K562 (cell line): ENCODE results near the gene SIGLEC7. TPM values are rescaled to one million over a fixed set of nuclear protein-coding genes. Genes with fewer than 3 reads are reported as not detected.

Experiments used
- ASH1L ChIP-seq: fragments of 450-650 bp; IDR thresholded peaks from 2 replicates; pipeline ENCODE4 v1.6.1; 2018; ENCODE audit warnings: borderline replicate concordance, mild to moderate bottlenecking, low read depth; ENCODE audit not compliant: partially characterized antibody
- CC2D1A ChIP-seq: fragments of 450-650 bp; IDR thresholded peaks from 2 replicates; pipeline ENCODE4 v1.6.1; 2017; ENCODE audit warnings: mild to moderate bottlenecking
- HDGF ChIP-seq: fragments of 450-650 bp; IDR thresholded peaks from 2 replicates; pipeline ENCODE4 v1.6.1; 2016
- RFX5 ChIP-seq: IDR thresholded peaks from 2 replicates; pipeline ENCODE4 v1.6.1; 2011; ENCODE audit warnings: low read depth, mild to moderate bottlenecking, improper control_type of control experiment, low read length
- TBP ChIP-seq: optimal IDR thresholded peaks from 2 replicates; pipeline ENCODE3; 2011; ENCODE audit warnings: low read depth, low read length, improper control_type of control experiment
- THRAP3 ChIP-seq: fragments of 450-650 bp; IDR thresholded peaks from 2 replicates; pipeline ENCODE4 v1.6.1; 2016; ENCODE audit warnings: mild to moderate bottlenecking, inconsistent platforms, borderline replicate concordance
- YY1 ChIP-seq, 3 experiments: IDR thresholded peaks; 2 replicates each; pipeline ENCODE4 v1.6.1; 2011; ENCODE audit warnings: low read length in 2 of 3, mild to moderate bottlenecking in 2 of 3, moderate library complexity in 2 of 3, borderline replicate concordance in 1 of 3, control low read depth in 1 of 3, low read depth in 1 of 3; ENCODE audit not compliant: insufficient read depth in 3 of 3, insufficient replicate concordance in 2 of 3, control insufficient read depth in 1 of 3, insufficient read length in 1 of 3; ENCODE audit errors: extremely low read depth in 1 of 3
- ZFP36 ChIP-seq: fragments of 150-350 bp; IDR thresholded peaks from 2 replicates; pipeline ENCODE4 v1.6.1; 2018; ENCODE audit warnings: low read length, low read depth; ENCODE audit not compliant: partially characterized antibody
- ZNF143 ChIP-seq: sonication (generic); formaldehyde crosslinking; IDR thresholded peaks from 2 replicates; pipeline ENCODE4 v1.9.0; 2022; ENCODE audit warnings: mild to moderate bottlenecking, missing genetic modification reagents
- polyA plus RNA-seq, 8 experiments: library from polyadenylated mRNA; depleted of rRNA in 4 of 8; stranded (reverse) in 5 of 8; unstranded in 3 of 8; fragments of >200 nt; fragmentation: Nextera tagmentation in 2 of 8; fragmentation: Illumina TruSeq in 1 of 8; extraction: Ambion mirVana in 2 of 8; extraction: Trizol in 1 of 8; gene quantifications; 2 replicates each; pipeline versions ENCODE4 v1.2.1 to v1.2.3, GENCODE V29; 2011 to 2014; ENCODE audit warnings: inconsistent platforms in 1 of 8, missing spikeins in 1 of 8
- total RNA-seq, 7 experiments: library from RNA; depleted of rRNA in 6 of 7; stranded (reverse); fragments of >200 nt in 6 of 7; fragmentation: Illumina TruSeq in 2 of 7; extraction: Trizol in 2 of 7; gene quantifications; 2 replicates each; pipeline versions ENCODE4 v1.2.1 to v1.2.3, GENCODE V29; 2011 to 2021; ENCODE audit warnings: low replicate concordance in 1 of 7
- TF ChIP-seq, protein P1 (sequence below): fragments of 200-600 bp; sonication (generic); IDR thresholded peaks from one replicate; pipeline ENCODE4 v1.6.1; 2012; ENCODE audit warnings: mild to moderate bottlenecking, low read depth, low read length, inconsistent platforms
- TF ChIP-seq, protein P2 (sequence below): sonication (generic); IDR thresholded peaks from 2 replicates; pipeline ENCODE4 v1.6.1; 2016
- TF ChIP-seq, protein P3 (sequence below): sonication (generic); formaldehyde crosslinking; IDR thresholded peaks from 2 replicates; pipeline ENCODE4 v1.8.1; 2023; ENCODE audit warnings: mild to moderate bottlenecking, missing genetic modification reagents

The SIGLEC7 gene
- total and polyA plus RNA-seq, 9 of the 15 experiments (the other 6 are each of a cell fraction or from before 2014, with no cell fraction given): 0.10 to 0.12 TPM; not detected in 7

DNA sequence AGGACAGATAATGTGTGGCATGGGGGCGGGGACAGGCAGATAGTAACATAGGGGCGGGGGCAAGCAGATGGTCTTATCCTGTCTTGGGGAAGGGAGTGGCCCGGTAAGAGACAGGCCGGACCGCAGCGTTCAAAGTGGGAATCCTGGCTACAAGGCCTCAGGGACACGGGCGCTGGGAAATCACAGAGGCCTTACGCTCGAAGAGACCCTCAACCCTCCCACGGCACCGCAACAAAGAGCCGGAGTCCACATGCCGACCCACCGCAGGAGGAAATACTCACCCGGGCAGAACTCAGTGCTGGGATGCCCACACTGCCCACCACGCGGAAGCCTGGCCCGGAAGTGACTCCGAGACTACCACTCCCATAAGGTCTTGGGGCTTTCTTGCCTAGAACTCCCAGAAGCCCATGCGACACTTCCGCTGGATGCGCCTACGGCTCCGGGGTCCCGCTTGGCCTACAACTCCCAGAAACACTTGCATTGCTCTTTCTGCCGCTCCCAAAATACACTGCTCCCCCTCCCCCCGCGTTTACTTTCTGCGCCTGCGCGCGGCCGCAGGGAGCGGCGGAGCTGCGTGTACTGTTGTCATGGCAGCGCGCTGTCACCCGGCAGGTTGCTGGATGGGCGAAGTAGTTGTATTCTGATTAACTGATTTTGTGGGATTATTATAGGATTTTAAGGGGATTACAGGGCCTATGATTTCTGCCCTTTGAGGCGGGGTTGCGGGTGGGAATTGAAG lies 33.9 kb upstream of the SIGLEC7 start, which contains the start of gene CTU1 (continued):
- TF ChIP-seq, protein P1, sequence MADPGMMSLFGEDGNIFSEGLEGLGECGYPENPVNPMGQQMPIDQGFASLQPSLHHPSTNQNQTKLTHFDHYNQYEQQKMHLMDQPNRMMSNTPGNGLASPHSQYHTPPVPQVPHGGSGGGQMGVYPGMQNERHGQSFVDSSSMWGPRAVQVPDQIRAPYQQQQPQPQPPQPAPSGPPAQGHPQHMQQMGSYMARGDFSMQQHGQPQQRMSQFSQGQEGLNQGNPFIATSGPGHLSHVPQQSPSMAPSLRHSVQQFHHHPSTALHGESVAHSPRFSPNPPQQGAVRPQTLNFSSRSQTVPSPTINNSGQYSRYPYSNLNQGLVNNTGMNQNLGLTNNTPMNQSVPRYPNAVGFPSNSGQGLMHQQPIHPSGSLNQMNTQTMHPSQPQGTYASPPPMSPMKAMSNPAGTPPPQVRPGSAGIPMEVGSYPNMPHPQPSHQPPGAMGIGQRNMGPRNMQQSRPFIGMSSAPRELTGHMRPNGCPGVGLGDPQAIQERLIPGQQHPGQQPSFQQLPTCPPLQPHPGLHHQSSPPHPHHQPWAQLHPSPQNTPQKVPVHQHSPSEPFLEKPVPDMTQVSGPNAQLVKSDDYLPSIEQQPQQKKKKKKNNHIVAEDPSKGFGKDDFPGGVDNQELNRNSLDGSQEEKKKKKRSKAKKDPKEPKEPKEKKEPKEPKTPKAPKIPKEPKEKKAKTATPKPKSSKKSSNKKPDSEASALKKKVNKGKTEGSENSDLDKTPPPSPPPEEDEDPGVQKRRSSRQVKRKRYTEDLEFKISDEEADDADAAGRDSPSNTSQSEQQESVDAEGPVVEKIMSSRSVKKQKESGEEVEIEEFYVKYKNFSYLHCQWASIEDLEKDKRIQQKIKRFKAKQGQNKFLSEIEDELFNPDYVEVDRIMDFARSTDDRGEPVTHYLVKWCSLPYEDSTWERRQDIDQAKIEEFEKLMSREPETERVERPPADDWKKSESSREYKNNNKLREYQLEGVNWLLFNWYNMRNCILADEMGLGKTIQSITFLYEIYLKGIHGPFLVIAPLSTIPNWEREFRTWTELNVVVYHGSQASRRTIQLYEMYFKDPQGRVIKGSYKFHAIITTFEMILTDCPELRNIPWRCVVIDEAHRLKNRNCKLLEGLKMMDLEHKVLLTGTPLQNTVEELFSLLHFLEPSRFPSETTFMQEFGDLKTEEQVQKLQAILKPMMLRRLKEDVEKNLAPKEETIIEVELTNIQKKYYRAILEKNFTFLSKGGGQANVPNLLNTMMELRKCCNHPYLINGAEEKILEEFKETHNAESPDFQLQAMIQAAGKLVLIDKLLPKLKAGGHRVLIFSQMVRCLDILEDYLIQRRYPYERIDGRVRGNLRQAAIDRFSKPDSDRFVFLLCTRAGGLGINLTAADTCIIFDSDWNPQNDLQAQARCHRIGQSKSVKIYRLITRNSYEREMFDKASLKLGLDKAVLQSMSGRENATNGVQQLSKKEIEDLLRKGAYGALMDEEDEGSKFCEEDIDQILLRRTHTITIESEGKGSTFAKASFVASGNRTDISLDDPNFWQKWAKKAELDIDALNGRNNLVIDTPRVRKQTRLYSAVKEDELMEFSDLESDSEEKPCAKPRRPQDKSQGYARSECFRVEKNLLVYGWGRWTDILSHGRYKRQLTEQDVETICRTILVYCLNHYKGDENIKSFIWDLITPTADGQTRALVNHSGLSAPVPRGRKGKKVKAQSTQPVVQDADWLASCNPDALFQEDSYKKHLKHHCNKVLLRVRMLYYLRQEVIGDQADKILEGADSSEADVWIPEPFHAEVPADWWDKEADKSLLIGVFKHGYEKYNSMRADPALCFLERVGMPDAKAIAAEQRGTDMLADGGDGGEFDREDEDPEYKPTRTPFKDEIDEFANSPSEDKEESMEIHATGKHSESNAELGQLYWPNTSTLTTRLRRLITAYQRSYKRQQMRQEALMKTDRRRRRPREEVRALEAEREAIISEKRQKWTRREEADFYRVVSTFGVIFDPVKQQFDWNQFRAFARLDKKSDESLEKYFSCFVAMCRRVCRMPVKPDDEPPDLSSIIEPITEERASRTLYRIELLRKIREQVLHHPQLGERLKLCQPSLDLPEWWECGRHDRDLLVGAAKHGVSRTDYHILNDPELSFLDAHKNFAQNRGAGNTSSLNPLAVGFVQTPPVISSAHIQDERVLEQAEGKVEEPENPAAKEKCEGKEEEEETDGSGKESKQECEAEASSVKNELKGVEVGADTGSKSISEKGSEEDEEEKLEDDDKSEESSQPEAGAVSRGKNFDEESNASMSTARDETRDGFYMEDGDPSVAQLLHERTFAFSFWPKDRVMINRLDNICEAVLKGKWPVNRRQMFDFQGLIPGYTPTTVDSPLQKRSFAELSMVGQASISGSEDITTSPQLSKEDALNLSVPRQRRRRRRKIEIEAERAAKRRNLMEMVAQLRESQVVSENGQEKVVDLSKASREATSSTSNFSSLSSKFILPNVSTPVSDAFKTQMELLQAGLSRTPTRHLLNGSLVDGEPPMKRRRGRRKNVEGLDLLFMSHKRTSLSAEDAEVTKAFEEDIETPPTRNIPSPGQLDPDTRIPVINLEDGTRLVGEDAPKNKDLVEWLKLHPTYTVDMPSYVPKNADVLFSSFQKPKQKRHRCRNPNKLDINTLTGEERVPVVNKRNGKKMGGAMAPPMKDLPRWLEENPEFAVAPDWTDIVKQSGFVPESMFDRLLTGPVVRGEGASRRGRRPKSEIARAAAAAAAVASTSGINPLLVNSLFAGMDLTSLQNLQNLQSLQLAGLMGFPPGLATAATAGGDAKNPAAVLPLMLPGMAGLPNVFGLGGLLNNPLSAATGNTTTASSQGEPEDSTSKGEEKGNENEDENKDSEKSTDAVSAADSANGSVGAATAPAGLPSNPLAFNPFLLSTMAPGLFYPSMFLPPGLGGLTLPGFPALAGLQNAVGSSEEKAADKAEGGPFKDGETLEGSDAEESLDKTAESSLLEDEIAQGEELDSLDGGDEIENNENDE: no peak
- TF ChIP-seq, protein P2, sequence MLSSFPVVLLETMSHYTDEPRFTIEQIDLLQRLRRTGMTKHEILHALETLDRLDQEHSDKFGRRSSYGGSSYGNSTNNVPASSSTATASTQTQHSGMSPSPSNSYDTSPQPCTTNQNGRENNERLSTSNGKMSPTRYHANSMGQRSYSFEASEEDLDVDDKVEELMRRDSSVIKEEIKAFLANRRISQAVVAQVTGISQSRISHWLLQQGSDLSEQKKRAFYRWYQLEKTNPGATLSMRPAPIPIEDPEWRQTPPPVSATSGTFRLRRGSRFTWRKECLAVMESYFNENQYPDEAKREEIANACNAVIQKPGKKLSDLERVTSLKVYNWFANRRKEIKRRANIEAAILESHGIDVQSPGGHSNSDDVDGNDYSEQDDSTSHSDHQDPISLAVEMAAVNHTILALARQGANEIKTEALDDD: peak; percentile 6; the same call in 1 of the 2 replicates
- TF ChIP-seq RFX5 (peak; percentile 91), ZNF143 (peak; percentile 96), HDGF (no peak), TBP (peak; percentile 58), ASH1L (peak; percentile 67), YY1 (IDR thresholded peaks at IDR 0.05; ENCODE audit: borderline replicate concordance in 1 of 3, control insufficient read depth in 1 of 3, extremely low read depth in 1 of 3, insufficient read depth in 3 of 3, insufficient read length in 1 of 3, insufficient replicate concordance in 2 of 3, low read depth in 1 of 3, low read length in 2 of 3) (peak in 2 of 3 experiments; percentile 36 to 42), ZFP36 (no peak), THRAP3 (no peak), CC2D1A (no peak; the same call in 1 of the 2 replicates)
- TF ChIP-seq, protein P3, sequence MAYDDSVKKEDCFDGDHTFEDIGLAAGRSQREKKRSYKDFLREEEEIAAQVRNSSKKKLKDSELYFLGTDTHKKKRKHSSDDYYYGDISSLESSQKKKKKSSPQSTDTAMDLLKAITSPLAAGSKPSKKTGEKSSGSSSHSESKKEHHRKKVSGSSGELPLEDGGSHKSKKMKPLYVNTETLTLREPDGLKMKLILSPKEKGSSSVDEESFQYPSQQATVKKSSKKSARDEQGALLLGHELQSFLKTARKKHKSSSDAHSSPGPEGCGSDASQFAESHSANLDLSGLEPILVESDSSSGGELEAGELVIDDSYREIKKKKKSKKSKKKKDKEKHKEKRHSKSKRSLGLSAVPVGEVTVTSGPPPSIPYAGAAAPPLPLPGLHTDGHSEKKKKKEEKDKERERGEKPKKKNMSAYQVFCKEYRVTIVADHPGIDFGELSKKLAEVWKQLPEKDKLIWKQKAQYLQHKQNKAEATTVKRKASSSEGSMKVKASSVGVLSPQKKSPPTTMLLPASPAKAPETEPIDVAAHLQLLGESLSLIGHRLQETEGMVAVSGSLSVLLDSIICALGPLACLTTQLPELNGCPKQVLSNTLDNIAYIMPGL: no peak
